ENCODE data around the gene ART3.

The ART3 gene

GRCh38 chr4:76058888-76059426 is 15.6 kb upstream of the ART3 start:
- no peaks in the 10 kb centered on the region for H3K36me3 Mint-ChIP-seq (ENCODE audit: low read depth)
- peak overlapping the region; percentile 64 for H3K27ac Mint-ChIP-seq
- H3K4me1 Mint-ChIP-seq (ENCODE audit: low read depth) = peaks cover 53% of the 10 kb centered on the region
- H3K4me3 Mint-ChIP-seq = peak overlapping the region; percentile 35
- no peaks in the 10 kb centered on the region for H3K9me3 Mint-ChIP-seq
- H3K27me3 Mint-ChIP-seq (ENCODE audit: low read depth) = no peaks in the 10 kb centered on the region

GRCh38 chr4:76059750-76060149 is 14.8 kb upstream of the ART3 start:
- Mint-ChIP-seq H3K4me3 (no peak overlapping the region), H3K9me3 (no peaks in the 10 kb centered on the region), H3K27me3 (ENCODE audit: low read depth) (no peaks in the 10 kb centered on the region), H3K36me3 (ENCODE audit: low read depth) (no peaks in the 10 kb centered on the region), H3K4me1 (ENCODE audit: low read depth) (peaks cover 53% of the 10 kb centered on the region), H3K27ac (peak overlapping the region; percentile 21)

GRCh38 chr4:76060506-76060905 is 14.0 kb upstream of the ART3 start:
- no peak overlapping the region for H3K4me3 Mint-ChIP-seq

GRCh38 chr4:76061421-76061820 is 13.1 kb upstream of the ART3 start:
- Mint-ChIP-seq H3K27me3 (ENCODE audit: low read depth) (no peaks in the 10 kb centered on the region), H3K4me1 (ENCODE audit: low read depth) (peaks cover 39% of the 10 kb centered on the region), H3K27ac (no peak overlapping the region), H3K36me3 (ENCODE audit: low read depth) (no peaks in the 10 kb centered on the region), H3K9me3 (no peaks in the 10 kb centered on the region), H3K4me3 (no peak overlapping the region)

More at GRCh38 chr4:76060506-76060905, 14.0 kb upstream of the ART3 start:
- Mint-ChIP-seq H3K27ac (no peak overlapping the region), H3K4me1 (ENCODE audit: low read depth) (peaks cover 46% of the 10 kb centered on the region), H3K9me3 (no peaks in the 10 kb centered on the region), H3K27me3 (ENCODE audit: low read depth) (no peaks in the 10 kb centered on the region), H3K36me3 (ENCODE audit: low read depth) (no peaks in the 10 kb centered on the region)

GRCh38 chr4:76061982-76062381 is 12.5 kb upstream of the ART3 start:
- Mint-ChIP-seq H3K4me1 (ENCODE audit: low read depth) (peaks cover 38% of the 10 kb centered on the region), H3K4me3 (no peak overlapping the region), H3K27ac (no peak overlapping the region), H3K36me3 (ENCODE audit: low read depth) (no peaks in the 10 kb centered on the region), H3K9me3 (no peaks in the 10 kb centered on the region), H3K27me3 (ENCODE audit: low read depth) (no peaks in the 10 kb centered on the region)

GRCh38 chr4:76066546-76066945 is 8.0 kb upstream of the ART3 start:
- Mint-ChIP-seq H3K4me3 (no peak overlapping the region), H3K9me3 (no peaks in the 10 kb centered on the region), H3K27me3 (ENCODE audit: low read depth) (no peaks in the 10 kb centered on the region), H3K36me3 (ENCODE audit: low read depth) (no peaks in the 10 kb centered on the region), H3K27ac (no peak overlapping the region), H3K4me1 (ENCODE audit: low read depth) (peaks cover 7% of the 10 kb centered on the region)

GRCh38 chr4:76067652-76068286 is 6.7 kb upstream of the ART3 start:
- no peaks in the 10 kb centered on the region for H3K27me3 Mint-ChIP-seq (ENCODE audit: low read depth)

GRCh38 chr4:76072760-76073159 is 1.7 kb upstream of the ART3 start:
- H3K4me3 Mint-ChIP-seq = no peak overlapping the region
- no peak overlapping the region for H3K27ac Mint-ChIP-seq
- no peaks in the 10 kb centered on the region for H3K27me3 Mint-ChIP-seq (ENCODE audit: low read depth)
- no peaks in the 10 kb centered on the region for H3K4me1 Mint-ChIP-seq (ENCODE audit: low read depth)
- no peaks in the 10 kb centered on the region for H3K9me3 Mint-ChIP-seq
- no peaks in the 10 kb centered on the region for H3K36me3 Mint-ChIP-seq (ENCODE audit: low read depth)

More at GRCh38 chr4:76067652-76068286, 6.7 kb upstream of the ART3 start:
- Mint-ChIP-seq H3K36me3 (ENCODE audit: low read depth) (no peaks in the 10 kb centered on the region), H3K27ac (no peak overlapping the region), H3K9me3 (no peaks in the 10 kb centered on the region), H3K4me1 (ENCODE audit: low read depth) (peaks cover 2% of the 10 kb centered on the region), H3K4me3 (no peak overlapping the region)

- H3K9me3 Mint-ChIP-seq = no peaks in the 10 kb centered on the region
- peaks cover 14% of the 10 kb centered on the region for H3K27me3 Mint-ChIP-seq (ENCODE audit: low read depth)
- H3K4me3 Mint-ChIP-seq = no peak overlapping the region
- H3K36me3 Mint-ChIP-seq (ENCODE audit: low read depth) = no peaks in the 10 kb centered on the region
- H3K4me1 Mint-ChIP-seq (ENCODE audit: low read depth) = no peaks in the 10 kb centered on the region
- H3K27ac Mint-ChIP-seq = no peak overlapping the region
These were observed 588 bp downstream of the ART3 start for GRCh38 chr4:76074993-76075600.

GRCh38 chr4:76078033-76078613 is 3.6 kb downstream of the ART3 start:
- H3K27ac Mint-ChIP-seq = no peak overlapping the region
- no peaks in the 10 kb centered on the region for H3K36me3 Mint-ChIP-seq (ENCODE audit: low read depth)
- no peak overlapping the region for H3K4me3 Mint-ChIP-seq
- peaks cover 18% of the 10 kb centered on the region for H3K27me3 Mint-ChIP-seq (ENCODE audit: low read depth)
- H3K9me3 Mint-ChIP-seq = no peaks in the 10 kb centered on the region
- H3K4me1 Mint-ChIP-seq (ENCODE audit: low read depth) = no peaks in the 10 kb centered on the region

GRCh38 chr4:76083386-76083988 is 9.0 kb downstream of the ART3 start:
- Mint-ChIP-seq H3K36me3 (ENCODE audit: low read depth) (no peaks in the 10 kb centered on the region), H3K9me3 (no peaks in the 10 kb centered on the region), H3K27me3 (ENCODE audit: low read depth) (peaks cover 18% of the 10 kb centered on the region), H3K27ac (no peak overlapping the region), H3K4me3 (no peak overlapping the region), H3K4me1 (ENCODE audit: low read depth) (no peaks in the 10 kb centered on the region)

GRCh38 chr4:76084542-76084941 is 10.0 kb downstream of the ART3 start:
- no peak overlapping the region for H3K27ac Mint-ChIP-seq
- H3K36me3 Mint-ChIP-seq (ENCODE audit: low read depth) = no peaks in the 10 kb centered on the region
- H3K27me3 Mint-ChIP-seq (ENCODE audit: low read depth) = peaks cover 10% of the 10 kb centered on the region
- H3K4me1 Mint-ChIP-seq (ENCODE audit: low read depth) = peaks cover 2% of the 10 kb centered on the region
- H3K4me3 Mint-ChIP-seq = no peak overlapping the region
- no peaks in the 10 kb centered on the region for H3K9me3 Mint-ChIP-seq

- H3K4me3 Mint-ChIP-seq = no peak overlapping the region
- no peaks in the 10 kb centered on the region for H3K9me3 Mint-ChIP-seq
- H3K4me1 Mint-ChIP-seq (ENCODE audit: low read depth) = peaks cover 2% of the 10 kb centered on the region
- H3K36me3 Mint-ChIP-seq (ENCODE audit: low read depth) = no peaks in the 10 kb centered on the region
- no peak overlapping the region for H3K27ac Mint-ChIP-seq
- no peaks in the 10 kb centered on the region for H3K27me3 Mint-ChIP-seq (ENCODE audit: low read depth)
These were observed 12.7 kb downstream of the ART3 start for GRCh38 chr4:76087007-76087769.

- Mint-ChIP-seq H3K36me3 (ENCODE audit: low read depth) (no peaks in the 10 kb centered on the region), H3K4me1 (ENCODE audit: low read depth) (peaks cover 4% of the 10 kb centered on the region), H3K4me3 (no peak overlapping the region), H3K9me3 (no peaks in the 10 kb centered on the region), H3K27me3 (ENCODE audit: low read depth) (peaks cover 9% of the 10 kb centered on the region), H3K27ac (no peak overlapping the region)
These were observed 14.2 kb downstream of the ART3 start for GRCh38 chr4:76088719-76089118.

Data from T-helper 1 cell treated with Interleukin-12 subunit alpha and Interleukin-12 subunit beta and Interleukin-4 antibody, amounts not matched to agents 30 μg/mL and 1 μg/mL, for 36 hours (primary cell).